Stimulated activated CD8-positive, alpha-beta memory T cell treated with anti-CD3 and anti-CD28 coated beads, Interleukin-4, amount 100 ng/mL, for 4 hours (primary cell): ENCODE results near the gene PRMT7.

ENCODE experiments used
- DNase-seq, 2 donors: peaks; one replicate each; pipeline ENCODE4 v3.0.0-alpha.2; 2020; ENCODE audit warnings: low read depth in 2 of 2, low spot score in 1 of 2

The PRMT7 gene

DNA sequence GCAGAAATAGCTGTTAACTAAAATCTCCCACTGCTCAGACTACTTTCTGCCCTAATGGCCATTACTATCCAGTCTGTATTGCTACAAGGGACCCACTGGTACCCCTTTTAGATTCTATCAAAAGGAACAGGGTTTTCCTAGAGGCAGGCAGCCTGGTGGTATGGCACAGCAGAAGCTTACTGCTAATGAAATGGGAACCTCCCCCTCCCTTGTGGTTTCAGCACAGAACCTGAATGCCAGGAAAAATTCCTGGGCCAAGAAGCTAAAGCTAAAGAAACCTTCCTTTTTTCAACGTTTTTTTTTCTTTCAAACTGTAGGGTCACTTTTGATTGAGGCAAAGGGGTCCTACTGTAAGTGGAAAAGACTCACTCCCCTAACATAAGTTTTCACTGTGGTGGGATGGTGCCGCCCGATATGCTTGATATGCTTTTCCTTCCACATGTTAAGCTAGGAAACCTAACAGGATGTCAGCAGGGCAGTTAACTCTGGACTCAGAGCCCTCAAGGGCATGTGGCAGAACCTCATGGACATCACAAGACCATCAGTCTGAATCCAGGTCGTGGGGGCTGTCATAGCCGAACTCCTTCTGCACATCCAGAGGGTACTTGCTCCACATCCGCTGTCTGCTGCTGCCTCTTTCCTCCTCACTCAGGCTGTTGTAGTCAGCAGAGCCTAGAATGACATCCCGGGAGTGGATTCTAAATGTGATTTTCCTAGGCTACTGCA lies 9.9 kb upstream of the PRMT7 start:
- no peak for DNase-seq

DNA sequence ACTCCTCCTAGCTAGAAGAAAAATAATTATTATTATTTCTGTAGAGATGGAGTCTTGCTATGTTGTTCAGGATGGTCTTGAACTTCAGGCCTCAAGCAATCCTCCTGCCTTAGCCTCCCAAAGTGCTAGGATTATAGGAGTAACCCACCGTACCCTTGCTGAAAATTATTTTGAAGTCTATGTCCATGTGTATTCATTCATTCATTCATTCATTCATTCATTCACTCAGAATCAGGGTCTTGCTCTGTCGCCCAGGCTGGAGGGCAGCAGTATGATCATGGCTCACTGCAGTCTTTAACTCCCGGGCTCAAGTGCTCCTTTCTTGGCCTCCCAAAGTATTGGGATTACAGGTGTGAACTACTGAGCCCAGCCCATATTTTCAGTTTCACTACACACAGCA lies 4.2 kb upstream of the PRMT7 start:
- no peak for DNase-seq

DNA sequence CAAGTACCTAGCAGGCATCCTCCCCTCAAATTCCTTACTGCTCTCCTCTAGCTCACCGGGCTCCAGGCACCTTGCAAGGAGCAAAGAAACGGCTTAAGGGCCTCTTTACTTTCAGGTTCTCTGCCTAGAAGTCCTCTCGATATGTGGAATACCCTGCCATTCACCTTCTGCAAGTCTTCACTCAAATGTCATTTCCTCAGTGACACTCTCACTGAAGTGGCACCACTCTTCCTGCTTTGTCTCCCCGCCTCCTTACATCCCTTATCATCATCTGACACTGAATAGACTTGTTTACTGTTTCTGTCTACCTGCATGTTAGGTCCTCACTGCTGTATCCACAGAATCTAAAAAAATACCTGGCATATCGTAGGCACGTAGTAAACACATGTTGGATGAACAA lies 1.0 kb upstream of the PRMT7 start:
- no peak for DNase-seq

DNA sequence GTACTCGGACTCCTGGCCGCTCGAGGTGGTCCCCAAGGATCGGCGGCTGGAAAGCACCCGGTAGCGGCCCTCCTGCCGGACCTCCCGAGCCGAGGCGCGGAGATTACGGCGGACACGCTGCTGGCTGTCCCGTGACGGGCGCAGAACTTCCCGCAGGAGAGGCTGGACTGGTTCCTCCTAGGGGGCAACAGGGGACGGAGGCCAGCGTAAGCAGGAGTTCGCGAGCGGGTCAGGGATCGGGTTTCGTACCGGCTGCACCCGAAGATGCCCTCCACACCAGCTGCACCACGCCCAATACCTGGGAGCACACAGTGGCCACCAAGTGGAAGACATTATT lies 414 bp upstream of the PRMT7 start:
- no peak for DNase-seq

DNA sequence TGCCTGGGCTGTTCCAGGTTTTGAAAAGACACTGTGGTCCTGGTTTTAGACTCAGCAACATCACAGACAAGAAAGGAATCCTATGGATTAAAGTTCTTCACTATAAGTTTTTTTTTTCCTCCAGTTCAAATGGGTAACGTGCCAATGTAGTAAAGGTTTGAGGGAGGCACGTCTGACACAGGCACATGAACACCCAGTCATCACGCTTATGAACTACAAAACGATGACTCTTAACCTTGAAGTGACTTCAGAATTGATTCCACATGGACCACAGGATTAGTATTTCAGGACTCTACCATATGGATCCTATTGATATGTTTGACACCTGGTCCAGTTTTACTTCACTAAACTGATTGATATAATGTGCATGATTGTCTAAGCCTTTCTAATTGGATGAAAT lies 2.3 kb downstream of the PRMT7 start:
- no peak for DNase-seq

DNA sequence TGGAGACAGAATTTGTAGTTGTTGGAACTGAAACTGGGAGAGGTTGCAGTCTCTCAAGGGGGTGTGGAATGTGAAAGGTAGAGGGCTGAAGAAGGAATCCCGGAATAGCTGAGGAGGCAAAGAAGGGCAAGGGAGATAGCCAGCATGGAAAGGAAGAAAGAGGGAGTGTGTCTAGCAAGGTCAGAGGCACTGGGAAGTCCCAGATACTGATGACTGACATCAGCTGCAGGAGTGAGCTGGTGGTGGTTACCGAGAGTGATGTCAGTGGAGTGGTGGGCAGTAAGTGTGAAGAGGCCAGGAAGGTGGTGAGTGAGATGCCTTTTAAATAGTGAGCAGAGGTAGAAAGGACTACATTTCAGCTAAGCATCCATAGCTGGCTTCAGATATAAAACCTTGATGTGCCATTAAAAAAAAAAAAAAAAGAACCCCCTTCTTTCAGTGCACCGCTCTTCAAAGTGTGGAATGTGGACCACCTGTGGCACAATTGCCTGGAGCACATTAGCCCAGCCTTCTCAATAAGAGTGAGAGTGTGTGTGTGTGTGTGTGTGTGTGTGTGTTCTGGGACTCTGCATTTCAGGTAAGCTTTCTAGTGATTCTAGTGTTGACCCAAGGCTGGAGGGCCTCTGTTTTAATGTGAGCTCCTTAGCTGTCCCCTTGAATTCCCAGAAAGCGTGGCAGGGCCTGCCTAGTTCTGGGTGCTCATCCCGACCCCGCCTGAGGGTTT lies 8.5 kb downstream of the PRMT7 start:
- DNase-seq = peak in 1 of 2 donors; percentile 9

DNA sequence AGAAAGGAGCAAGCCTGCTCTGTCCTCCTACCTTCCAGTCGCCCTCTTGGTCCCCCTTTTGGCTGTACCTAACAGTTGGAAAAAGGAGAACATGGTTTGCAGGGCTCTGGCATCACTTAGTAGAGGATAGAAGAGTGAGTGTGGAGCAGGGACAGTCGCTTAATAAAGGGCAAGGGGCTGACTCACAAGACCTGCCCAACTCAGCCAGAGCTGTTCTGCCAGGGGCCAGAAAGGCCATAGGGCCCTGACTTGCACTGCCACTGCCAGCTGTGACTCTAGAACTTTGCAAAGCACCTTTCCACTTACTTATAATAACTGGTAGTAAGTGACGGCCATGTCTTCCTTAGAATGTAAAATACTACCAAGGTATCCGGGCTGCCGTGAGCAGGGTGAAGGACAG lies 13.5 kb downstream of the PRMT7 start:
- DNase-seq = no peak

DNA sequence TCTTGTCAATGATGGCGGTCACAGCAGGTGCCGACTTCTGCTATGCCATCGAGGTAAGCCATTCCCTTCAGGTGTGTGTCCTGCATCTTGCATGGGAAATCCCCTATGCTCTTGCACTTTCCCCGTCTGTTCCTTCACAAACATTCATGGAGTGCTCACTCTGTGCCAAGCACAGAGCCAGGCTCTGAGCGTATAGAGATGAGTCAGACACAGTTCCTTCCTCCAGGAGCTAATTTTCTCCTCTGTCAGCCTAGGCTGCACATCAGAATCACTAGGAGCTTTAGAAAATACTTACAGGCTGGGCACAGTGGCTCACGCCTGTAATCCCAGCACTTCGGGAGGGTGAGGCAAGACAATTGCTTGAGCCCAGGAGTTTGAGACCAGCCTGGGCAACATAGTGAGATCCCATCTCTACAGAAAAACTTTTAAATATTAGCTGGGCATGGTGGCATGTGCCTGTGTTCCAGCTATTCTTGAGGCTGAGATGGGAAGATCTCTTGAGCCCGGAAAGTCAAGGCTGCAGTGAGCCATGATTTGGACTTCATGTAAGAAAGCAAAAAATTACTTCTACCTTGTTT lies 14.1 kb downstream of the PRMT7 start:
- DNase-seq = no peak

DNA sequence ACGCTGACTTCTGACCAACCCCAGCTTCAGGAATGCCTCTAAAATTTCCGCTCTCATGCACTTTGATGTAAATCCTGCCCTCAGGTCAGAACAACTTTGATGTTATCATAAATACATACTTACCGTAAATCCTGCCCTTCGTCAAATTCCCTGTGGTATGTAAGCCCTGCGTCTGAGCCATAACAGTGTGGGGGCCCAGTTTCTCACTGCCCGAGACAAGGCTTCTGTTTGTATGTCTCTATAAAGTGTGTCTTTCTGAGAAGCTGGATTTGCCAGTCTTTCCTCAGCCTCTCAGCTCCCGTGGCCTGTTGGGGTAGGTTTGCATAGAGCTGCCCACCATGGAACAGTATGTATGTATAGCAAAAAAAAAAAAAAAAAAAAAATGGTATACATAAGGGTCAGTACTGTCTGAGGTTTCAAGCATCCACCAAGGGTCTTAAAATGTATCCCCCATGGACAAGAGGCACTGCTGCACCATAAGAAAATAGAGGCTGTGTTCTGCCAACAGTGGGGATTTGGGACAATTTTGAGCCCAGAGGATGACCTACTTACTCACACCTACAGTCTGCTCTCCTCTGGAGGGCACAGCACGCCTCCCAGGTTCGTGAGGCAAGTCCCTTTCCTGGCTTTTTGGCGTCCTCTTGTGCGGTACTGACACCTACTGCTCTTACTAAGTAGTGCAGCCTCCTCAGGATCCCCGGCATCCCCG lies 17.5 kb downstream of the PRMT7 start:
- DNase-seq = peak; percentile 58 to 61

DNA sequence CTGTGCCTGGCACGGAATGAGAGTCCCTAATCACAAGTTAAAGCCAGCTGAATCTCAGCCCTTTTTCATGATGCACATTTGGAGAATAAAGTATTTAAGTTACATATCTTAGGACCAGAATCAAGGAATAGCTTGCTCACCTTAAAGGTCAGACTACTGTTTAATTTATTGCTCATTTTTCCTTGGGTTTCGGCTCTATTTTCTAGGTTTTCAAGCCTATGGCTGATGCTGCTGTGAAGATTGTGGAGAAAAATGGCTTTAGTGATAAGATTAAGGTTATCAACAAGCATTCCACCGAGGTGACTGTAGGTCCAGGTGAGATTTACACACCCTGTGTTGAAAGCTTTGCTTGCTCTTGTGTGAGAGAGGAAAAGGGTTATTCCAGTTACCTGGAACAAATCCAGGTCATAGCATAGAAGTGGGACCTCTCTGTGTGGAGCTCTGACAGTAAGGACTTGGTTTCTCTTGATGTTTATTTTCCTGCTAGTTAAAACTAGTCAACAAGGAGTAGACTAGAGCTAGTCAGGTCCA lies 18.1 kb downstream of the PRMT7 start:
- DNase-seq = no peak

DNA sequence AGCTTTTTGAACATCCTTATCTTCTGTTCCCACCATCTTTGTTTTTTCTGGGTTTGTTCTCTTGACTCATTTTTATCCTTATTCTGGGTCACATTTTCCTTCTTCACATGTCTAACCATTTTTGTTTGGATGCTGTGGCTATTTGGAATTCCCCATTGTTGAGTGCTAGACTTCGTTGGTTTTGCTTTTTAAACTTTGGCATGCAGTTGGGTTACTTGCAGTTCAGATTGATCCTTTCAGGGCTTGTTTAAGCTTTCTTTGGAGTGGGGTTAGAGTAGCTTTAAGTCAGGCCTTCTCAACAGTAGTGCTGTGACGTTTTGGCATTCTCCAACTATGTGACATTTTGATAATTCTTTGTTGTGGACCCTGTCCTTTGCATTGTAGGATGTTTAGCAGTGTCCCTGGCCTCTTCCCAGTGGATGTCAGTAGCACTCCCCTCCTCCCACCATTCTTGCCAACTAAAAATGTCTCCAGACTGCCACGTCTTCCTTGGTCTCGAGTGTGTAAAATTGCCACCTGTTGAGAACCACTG lies 21.1 kb downstream of the PRMT7 start:
- no peak for DNase-seq

DNA sequence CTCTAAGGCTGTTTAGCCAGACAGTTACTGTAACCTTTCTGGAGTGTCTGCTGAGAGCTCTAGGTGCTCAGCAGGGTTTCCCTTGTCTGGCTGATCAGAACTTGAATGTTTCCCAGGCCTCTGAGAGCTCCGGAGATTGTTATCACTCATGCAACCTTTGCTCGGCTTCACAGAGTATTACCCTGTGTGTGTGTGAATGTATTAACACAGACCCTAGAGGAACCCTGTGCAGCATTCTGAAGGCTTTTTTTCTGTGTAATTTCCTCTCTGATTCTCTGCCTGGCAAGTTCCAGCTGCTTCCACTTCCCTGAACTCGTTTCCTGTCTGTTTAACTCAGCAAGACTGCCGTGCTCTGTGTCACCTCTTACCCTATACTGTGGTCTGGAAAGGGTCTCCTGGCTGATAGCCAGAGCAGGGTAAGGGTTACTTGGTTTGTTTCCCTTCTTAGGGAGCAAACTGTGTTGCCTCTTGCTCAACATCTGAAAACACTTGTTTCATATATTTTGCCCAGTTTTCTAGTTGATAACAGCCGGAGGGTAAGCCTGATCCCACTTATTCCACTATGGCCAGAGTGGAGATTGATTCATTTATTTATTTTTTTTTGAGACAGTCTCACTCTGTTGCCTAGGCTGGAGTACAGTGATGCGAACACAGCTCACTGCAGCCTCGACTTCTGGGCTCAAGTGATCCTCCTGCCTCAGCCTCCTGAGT lies 21.7 kb downstream of the PRMT7 start:
- no peak for DNase-seq

DNA sequence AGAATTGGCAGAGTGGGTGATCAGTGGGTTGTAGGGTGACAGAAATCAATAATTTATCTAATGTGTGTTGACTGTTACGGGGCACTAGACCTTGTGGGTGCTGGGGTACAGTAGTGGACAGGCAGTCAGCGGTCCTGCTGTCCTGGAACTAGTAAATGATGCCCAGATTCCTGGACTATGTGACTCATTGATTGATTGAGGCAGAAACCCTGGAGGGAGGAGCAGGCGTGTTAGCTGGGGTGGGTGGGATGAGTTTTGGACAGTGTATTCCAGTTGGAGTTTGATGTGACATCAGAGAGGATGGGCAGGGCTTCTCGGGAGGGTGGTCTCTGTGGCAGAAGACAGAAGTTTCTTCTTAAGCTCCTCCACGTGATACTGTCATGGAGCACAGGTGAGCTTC lies 24.4 kb downstream of the PRMT7 start:
- no peak for DNase-seq

DNA sequence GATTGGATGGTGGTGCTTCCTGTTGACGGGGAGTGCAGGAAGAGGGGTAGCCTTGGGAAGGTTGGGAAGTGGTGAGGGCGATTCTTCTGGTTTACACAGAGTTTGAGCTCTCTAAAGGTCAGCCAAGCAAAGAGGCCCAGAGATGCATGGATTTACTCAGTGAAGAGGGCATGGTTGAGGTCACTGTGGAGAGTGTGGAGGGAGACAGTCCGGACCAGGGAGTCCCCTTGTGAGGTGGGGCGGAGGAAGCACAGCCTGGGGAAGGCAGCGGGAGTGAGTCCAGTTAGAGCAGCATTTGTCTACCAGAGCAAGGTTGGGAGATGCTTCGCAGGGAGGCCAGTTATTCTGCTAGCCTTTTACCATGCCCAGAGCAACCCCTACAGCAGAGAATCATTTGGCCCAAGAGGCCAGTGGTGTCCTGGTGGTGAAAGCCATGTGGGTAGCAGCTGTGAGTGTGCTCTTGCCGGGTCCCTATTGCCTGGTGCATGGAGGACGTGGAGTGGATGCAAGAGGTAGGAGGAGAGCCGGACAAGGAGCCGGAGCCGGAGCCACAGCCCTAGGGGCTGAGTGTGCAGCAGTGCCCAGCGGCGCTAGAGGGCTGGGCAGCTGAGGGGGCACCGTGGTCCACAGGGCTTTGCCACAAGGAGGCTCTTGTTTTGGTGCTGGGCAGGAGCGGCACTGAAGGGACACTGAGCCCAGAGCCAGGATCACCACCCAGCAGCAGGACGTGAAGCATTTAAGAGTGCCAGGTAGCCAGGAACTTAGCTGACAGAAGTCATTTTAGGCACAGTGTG lies 27.7 kb downstream of the PRMT7 start:
- DNase-seq = no peak

DNA sequence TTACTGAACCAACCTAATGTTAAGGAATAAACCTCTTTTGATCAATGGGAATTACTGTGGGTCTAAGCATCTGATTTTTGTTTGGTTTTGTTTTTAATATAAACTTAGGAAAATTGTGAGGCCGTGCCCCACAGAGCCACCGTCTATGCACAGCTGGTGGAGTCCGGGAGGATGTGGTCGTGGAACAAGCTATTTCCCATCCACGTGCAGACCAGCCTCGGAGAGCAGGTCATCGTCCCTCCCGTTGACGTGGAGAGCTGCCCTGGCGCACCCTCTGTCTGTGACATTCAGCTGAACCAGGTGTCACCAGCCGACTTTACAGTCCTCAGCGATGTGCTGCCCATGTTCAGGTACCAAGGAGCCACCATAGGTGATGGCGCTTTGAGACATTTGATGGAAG lies 28.4 kb downstream of the PRMT7 start:
- DNase-seq = no peak

DNA sequence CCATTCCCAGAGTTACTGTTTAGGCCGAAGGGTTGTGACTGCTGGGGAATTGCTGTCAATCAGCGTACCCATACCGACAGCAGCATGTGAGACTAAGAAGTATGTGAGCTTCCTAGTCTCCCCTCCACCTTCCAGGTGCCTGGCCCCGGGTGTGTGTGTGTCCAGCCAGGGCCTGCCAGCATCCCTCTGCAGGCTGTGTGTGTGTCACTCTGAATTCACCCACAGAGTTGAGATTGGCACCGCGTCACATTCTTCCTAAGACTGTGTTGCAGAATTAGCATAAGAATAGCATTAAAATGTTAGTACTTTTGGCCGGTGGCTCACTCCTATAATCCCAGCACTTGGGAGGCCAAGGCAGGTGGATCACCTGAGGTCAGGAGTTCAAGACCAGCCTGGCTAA lies 31.8 kb downstream of the PRMT7 start:
- DNase-seq = no peak

DNA sequence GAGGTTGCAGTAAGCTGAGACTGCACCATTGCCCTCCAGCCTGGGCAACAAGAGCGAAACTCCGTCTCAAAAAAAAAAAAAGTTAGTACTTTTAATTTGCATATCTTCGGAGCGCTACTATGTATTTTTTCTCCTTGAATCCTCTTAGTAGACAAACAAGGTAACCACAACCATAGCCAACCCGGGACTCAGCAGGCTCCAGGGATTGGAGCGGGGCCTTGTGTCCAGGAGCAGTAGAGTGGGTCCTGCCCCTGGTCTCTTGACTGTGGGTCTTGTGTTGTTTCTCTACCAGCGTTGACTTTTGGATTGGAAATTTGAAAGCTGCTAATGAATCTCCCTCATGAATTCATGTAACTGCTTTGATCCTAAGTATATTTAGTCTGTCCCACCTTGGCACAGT lies 32.3 kb downstream of the PRMT7 start:
- DNase-seq = no peak

DNA sequence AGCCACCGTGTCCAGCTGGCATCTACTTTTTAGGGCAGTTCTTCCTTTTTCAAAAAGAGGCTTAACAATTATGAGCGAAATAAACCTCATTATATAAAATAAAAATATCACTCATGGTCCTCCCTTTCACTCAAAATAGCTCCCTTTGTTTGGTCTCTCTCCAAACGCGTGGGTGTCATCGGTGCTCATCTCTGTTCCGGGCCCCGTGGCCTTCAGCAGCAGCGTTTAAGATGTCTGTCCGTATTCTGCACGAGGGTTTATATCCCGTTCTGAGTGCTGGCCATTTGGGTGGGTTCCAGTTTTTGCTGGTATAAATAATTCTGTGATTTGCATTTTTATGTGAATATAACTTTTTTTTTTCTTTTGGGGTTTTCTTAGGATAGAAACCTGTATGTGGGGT lies 33.4 kb downstream of the PRMT7 start:
- no peak for DNase-seq

DNA sequence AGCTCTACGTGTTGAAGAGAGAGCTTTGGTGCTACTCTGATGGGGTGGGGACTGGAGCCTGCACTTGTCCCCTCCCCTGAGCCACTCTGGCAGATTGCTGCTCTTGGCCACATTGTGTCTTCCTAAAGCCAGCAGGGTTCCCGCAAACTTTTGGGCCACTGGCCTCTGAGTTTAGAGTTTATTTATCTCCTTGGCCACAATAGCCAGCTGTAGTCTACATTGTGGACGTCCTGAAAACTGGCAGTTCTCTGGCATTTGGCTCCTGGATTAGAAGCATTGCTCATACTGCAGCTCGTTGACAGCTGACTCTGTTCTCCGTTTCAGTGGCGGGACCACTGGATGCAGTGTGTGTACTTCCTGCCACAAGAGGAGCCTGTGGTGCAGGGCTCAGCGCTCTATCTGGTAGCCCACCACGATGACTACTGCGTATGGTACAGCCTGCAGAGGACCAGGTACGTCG lies 34.6 kb downstream of the PRMT7 start:
- DNase-seq = no peak
